ENCODE results near the gene CRISPLD2.

- TF ChIP-seq POLR2A (IDR thresholded peaks at IDR 0.05) (no peak), CTCF (IDR thresholded peaks at IDR 0.05) (no peak)
These were observed 3.2 kb downstream of the CRISPLD2 start for GRCh38 chr16:84822990-84823389.
